Muscle layer of duodenum (tissue), 2 donors: ENCODE results near the gene ZNF546.

ENCODE experiments used
- H3K27ac ChIP-seq: one replicate; pipeline ENCODE4 v1.7.0; 2013; ENCODE audit warnings: mild to moderate bottlenecking, low read length
- H3K27me3 ChIP-seq: one replicate; pipeline ENCODE4 v1.7.0; 2013; ENCODE audit warnings: low read depth, mild to moderate bottlenecking, control low read depth, low read length
- H3K36me3 ChIP-seq, 2 donors: one replicate each; pipeline ENCODE4 v1.7.0; 2013; ENCODE audit warnings: low read length in 2 of 2, control low read depth in 1 of 2, mild to moderate bottlenecking in 1 of 2; ENCODE audit not compliant: insufficient read depth in 2 of 2, control insufficient read depth in 1 of 2
- H3K4me1 ChIP-seq, 2 donors: one replicate each; pipeline ENCODE4 v1.7.0; 2013; ENCODE audit warnings: low read length in 2 of 2, mild to moderate bottlenecking in 2 of 2, control low read depth in 1 of 2, moderate library complexity in 1 of 2; ENCODE audit not compliant: insufficient read depth in 2 of 2, control insufficient read depth in 1 of 2
- H3K4me3 ChIP-seq, 2 donors: one replicate each; pipeline ENCODE4 v1.7.0; 2013; ENCODE audit warnings: low read length in 2 of 2, low read depth in 1 of 2, mild to moderate bottlenecking in 1 of 2
- H3K9me3 ChIP-seq, 2 donors: one replicate each; pipeline ENCODE4 v1.7.0; 2013; ENCODE audit warnings: low read length in 2 of 2, control low read depth in 1 of 2, mild to moderate bottlenecking in 1 of 2; ENCODE audit not compliant: control insufficient read depth in 1 of 2
- donor health status: healthy.

The ZNF546 gene

GRCh38 chr19:39987167-39987566, 9.7 kb upstream of the ZNF546 start:
- H3K4me3 ChIP-seq = peak overlapping the region in 1 of 2 donors; percentile 7
- no peaks in the 10 kb centered on the region for H3K4me1 ChIP-seq
- H3K9me3 ChIP-seq = peaks cover 3 to 18% of the 10 kb centered on the region in 2 donors
- H3K27me3 ChIP-seq = no peaks in the 10 kb centered on the region
- no peak overlapping the region for H3K27ac ChIP-seq
- H3K36me3 ChIP-seq = peaks cover 1 to 17% of the 10 kb centered on the region in 2 donors

- Histone ChIP-seq H3K4me3 (peak overlapping the region in 1 of 2 donors; percentile 7), H3K4me1 (no peaks in the 10 kb centered on the region), H3K27me3 (no peaks in the 10 kb centered on the region), H3K36me3 (peaks cover 0 to 13% of the 10 kb centered on the region in 2 donors), H3K27ac (no peak overlapping the region), H3K9me3 (peaks cover 3 to 18% of the 10 kb centered on the region in 2 donors)
These were observed 9.3 kb upstream of the ZNF546 start for GRCh38 chr19:39987596-39987995.

- Histone ChIP-seq H3K27ac (no peak overlapping the region), H3K36me3 (peaks cover 0 to 3% of the 10 kb centered on the region in 2 donors), H3K9me3 (no peaks in the 10 kb centered on the region), H3K4me3 (no peak overlapping the region), H3K27me3 (no peaks in the 10 kb centered on the region), H3K4me1 (peaks cover 0 to 4% of the 10 kb centered on the region in 2 donors)
These were observed 3.3 kb upstream of the ZNF546 start for GRCh38 chr19:39993605-39994004.

GRCh38 chr19:39994361-39994760, 2.5 kb upstream of the ZNF546 start:
- Histone ChIP-seq H3K36me3 (peaks cover 0 to 3% of the 10 kb centered on the region in 2 donors), H3K9me3 (no peaks in the 10 kb centered on the region), H3K27me3 (no peaks in the 10 kb centered on the region), H3K4me1 (peaks cover 0 to 4% of the 10 kb centered on the region in 2 donors), H3K4me3 (no peak overlapping the region), H3K27ac (no peak overlapping the region)

- Histone ChIP-seq H3K9me3 (no peaks in the 10 kb centered on the region), H3K27ac (no peak overlapping the region), H3K36me3 (peaks cover 0 to 3% of the 10 kb centered on the region in 2 donors), H3K27me3 (no peaks in the 10 kb centered on the region), H3K4me3 (peak overlapping the region in 1 of 2 donors; percentile 42), H3K4me1 (peaks cover 0 to 4% of the 10 kb centered on the region in 2 donors)
These were observed 1.1 kb upstream of the ZNF546 start for GRCh38 chr19:39995794-39996193.

- H3K27ac ChIP-seq = peak overlapping the region; percentile 93
- H3K4me3 ChIP-seq = peak overlapping the region; percentile 83 to 95
- no peaks in the 10 kb centered on the region for H3K27me3 ChIP-seq
- peaks cover 0 to 3% of the 10 kb centered on the region in 2 donors for H3K36me3 ChIP-seq
- H3K9me3 ChIP-seq = no peaks in the 10 kb centered on the region
- peaks cover 0 to 4% of the 10 kb centered on the region in 2 donors for H3K4me1 ChIP-seq
These were observed 546 bp upstream of the ZNF546 start for GRCh38 chr19:39996218-39996810.

GRCh38 chr19:39997638-39998216, 867 bp downstream of the ZNF546 start:
- peaks cover 0 to 3% of the 10 kb centered on the region in 2 donors for H3K36me3 ChIP-seq
- peak overlapping the region; percentile 93 for H3K27ac ChIP-seq
- H3K9me3 ChIP-seq = no peaks in the 10 kb centered on the region
- peak overlapping the region; percentile 83 to 95 for H3K4me3 ChIP-seq
- H3K4me1 ChIP-seq = peaks cover 0 to 4% of the 10 kb centered on the region in 2 donors
- no peaks in the 10 kb centered on the region for H3K27me3 ChIP-seq

GRCh38 chr19:39998501-39998900, 1.6 kb downstream of the ZNF546 start:
- H3K36me3 ChIP-seq = peaks cover 0 to 3% of the 10 kb centered on the region in 2 donors
- H3K27me3 ChIP-seq = no peaks in the 10 kb centered on the region
- no peaks in the 10 kb centered on the region for H3K9me3 ChIP-seq
- peaks cover 0 to 4% of the 10 kb centered on the region in 2 donors for H3K4me1 ChIP-seq
- H3K27ac ChIP-seq = no peak overlapping the region
- H3K4me3 ChIP-seq = no peak overlapping the region

GRCh38 chr19:40005691-40006272, 8.9 kb downstream of the ZNF546 start:
- Histone ChIP-seq H3K4me1 (peaks cover 0 to 6% of the 10 kb centered on the region in 2 donors), H3K36me3 (peaks cover 21 to 44% of the 10 kb centered on the region in 2 donors), H3K27ac (no peak overlapping the region), H3K4me3 (no peak overlapping the region), H3K9me3 (no peaks in the 10 kb centered on the region), H3K27me3 (no peaks in the 10 kb centered on the region)

GRCh38 chr19:40006273-40006691, 9.4 kb downstream of the ZNF546 start:
- Histone ChIP-seq H3K4me1 (peaks cover 0 to 6% of the 10 kb centered on the region in 2 donors), H3K27me3 (no peaks in the 10 kb centered on the region), H3K4me3 (no peak overlapping the region), H3K9me3 (no peaks in the 10 kb centered on the region), H3K27ac (no peak overlapping the region), H3K36me3 (peaks cover 21 to 49% of the 10 kb centered on the region in 2 donors)

GRCh38 chr19:40009674-40010073, 12.8 kb downstream of the ZNF546 start:
- Histone ChIP-seq H3K4me1 (peaks cover 0 to 6% of the 10 kb centered on the region in 2 donors), H3K9me3 (peaks cover 24 to 25% of the 10 kb centered on the region in 2 donors), H3K27me3 (no peaks in the 10 kb centered on the region), H3K27ac (no peak overlapping the region), H3K36me3 (peaks cover 35 to 82% of the 10 kb centered on the region in 2 donors), H3K4me3 (no peak overlapping the region)
